HTR-8/SVneo (cell line): Measurements from ENCODE around the gene NDUFAF3.
A peak's percentile ranks its signal among the peaks of the same experiment; 100 is the strongest.

Experiments used
- DNase-seq: peaks from one replicate; pipeline ENCODE4 v3.0.0; 2011; ENCODE audit warnings: low spot score, mixed read lengths; ENCODE audit not compliant: insufficient read length
- FAIRE-seq: peaks from 2 replicates; lab custom pipeline; 2011; peaks lifted over from hg19 to GRCh38; lab: Jason Lieb, UNC

NDUFAF3 gene, protein sequence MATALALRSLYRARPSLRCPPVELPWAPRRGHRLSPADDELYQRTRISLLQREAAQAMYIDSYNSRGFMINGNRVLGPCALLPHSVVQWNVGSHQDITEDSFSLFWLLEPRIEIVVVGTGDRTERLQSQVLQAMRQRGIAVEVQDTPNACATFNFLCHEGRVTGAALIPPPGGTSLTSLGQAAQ

DNA sequence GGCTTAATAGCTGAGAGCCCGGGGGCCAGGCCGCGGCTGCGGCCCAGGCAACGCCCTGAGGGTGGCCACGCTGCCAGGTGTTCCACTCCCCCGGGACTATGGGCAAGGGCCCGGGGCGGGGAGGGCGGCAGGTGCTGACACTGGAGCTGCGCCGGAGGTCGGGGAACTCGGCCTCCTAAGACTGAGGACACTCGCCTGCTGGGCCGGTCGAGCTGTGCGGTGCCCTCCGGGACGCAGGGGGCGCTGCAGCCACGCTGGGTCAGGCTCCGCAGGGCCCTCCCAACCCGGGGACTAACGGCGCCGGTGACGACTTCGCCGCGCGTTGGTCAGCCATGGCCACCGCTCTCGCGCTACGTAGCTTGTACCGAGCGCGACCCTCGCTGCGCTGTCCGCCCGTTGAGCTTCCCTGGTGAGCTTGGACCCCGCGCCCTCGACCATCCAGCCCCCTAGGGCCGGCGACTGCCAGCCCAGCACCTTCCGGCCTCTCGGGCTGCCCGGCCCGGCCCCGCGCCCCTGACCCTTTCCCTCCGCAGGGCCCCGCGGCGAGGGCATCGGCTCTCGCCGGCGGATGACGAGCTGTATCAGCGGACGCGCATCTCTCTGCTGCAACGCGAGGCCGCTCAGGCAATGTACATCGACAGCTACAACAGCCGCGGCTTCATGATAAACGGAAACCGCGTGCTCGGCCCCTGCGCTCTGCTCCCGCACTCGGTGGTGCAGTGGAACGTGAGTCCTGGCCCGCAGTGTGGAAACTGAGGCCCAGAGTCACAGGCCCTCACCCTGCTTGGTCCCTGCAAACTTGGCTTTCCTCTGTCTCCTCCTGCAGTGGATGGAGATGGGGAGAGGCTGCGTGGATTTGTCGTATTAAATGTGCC, at the start of gene NDUFAF3:
TSS of gene NDUFAF3 (plus strand) at position 309 of the 875 bp plus-strand sequence. CDS start at position 333, 24 bp downstream.
- FAIRE-seq (peak; percentile 97), DNase-seq (peak; percentile 88)

DNA sequence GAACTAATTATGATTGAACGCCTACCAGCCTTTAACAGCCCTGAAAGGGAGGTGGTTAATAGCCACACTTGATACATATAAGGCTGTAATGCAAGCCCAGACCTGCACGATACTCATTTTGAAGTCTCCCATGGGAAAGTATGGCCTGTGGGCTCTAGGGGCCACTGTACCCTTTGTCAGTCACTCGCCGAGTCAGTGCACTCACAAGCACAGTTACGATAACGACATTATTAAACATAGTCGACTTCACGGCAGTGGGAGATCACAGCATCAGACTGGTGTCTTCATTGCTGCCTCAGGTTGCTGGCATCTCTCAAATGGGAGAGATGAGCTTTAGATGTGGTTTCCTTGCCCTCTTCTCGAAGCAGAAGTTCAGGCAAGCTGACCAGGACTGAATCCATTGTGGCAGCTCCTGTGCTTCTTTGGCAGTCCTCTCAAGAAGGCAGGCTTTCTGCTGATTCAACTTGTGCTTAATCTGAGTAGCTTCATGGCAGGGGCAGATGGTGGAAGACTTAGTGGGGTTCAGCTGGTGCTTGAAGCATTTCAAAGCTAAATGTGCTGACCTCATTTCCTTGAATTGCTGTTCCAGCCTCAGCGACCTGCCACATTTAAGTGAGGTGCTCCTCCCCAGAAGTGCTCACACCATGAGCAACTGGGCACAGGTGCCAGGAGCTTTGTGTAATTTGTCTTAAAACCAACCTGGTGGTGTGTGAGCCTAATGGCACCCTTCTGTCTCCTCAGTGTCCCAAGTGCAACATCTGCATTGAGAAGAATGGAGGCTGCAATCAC, 47.7 kb upstream of the NDUFAF3 start:
- DNase-seq: no peak
- no peak for FAIRE-seq

DNA sequence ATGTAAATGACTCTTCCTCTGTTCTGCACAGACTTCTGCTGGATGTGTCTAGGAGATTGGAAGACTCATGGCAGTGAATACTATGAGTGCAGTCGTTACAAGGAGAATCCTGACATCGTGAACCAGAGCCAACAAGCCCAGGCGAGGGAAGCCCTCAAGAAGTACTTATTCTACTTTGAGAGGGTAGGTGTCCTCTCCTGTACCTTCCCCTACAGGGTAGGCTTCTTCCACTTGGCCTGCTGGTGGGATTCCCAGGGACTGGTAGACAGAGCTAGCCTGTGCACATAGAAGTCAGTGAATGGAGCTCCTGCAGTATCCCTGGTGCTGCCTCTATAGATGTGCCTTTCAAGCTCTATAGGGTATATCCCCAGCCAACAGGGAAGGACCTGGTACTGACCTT, 42.5 kb upstream of the NDUFAF3 start:
- no peak for DNase-seq
- no peak for FAIRE-seq

DNA sequence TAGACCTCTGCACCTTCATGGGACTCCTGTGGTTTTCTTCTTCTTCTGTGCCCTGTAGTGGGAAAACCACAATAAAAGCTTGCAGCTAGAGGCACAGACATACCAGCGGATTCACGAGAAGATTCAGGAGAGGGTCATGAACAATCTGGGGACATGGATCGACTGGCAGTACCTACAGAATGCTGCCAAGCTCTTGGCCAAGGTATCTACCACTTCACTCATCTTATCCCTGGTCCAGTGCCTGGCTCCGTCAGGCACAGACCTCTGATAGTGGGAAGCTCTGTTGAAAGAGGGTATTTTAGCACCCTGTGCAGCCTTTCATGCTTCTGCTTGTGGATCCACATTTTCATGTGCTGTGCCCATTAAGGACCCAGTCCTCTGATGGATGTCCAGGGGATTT, 41.6 kb upstream of the NDUFAF3 start:
- DNase-seq (no peak), FAIRE-seq (no peak)

DNA sequence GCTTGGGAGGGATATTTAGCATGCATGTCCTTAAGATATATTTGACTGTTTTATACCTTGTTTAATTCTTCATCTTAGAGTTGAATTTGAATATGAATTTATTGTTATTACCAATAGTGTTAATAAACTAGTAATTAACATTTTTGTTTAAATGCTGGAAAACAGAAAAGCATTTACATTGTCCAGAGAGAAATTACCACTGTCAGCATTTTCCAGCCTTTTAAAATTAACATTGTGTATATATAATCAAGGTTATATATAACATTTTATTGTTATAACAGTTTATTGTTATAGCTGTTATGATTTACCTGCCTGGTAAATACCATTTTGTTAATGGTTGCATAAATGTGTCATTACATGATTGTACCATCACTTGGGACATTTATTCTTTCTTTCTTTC, 39.9 kb upstream of the NDUFAF3 start:
- FAIRE-seq (no peak), DNase-seq (no peak)

DNA sequence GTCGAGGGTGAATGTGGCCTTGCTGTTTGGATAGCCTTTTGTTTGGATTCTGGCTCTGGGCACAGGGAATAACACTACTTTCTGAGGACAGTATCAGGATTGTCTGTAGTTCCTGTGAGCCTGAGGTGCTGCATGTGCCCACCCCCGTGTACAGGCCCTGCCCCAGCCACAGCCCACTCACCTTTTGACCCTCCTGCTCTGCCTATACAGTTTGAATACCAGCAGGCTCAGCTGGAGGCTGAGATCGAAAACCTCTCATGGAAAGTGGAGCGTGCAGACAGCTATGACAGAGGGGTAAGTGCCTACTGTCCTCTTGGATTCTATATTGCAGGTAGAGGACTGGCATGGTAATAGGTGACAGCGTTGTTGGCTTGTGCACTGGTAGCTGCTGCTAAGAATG, 39.2 kb upstream of the NDUFAF3 start:
- DNase-seq (no peak), FAIRE-seq (peak; percentile 9)

DNA sequence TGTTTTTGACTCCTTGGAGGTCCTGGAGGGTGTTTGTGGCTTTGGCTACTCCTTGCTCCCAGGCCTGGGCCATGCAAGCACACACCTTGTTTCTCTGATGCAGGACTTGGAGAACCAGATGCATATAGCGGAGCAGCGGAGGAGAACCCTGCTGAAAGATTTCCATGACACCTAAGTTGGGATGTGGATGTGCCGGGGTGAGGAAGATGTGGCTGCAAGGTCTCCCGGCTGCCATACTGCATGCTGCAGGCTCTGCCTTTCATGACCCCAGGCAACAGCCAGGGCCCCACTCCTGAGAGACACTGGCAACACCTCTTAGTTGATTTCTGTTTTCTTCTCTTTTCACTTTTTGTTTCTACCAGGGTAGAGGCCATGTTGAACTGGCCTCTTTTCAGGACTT, 38.8 kb upstream of the NDUFAF3 start:
- FAIRE-seq: no peak

DNA sequence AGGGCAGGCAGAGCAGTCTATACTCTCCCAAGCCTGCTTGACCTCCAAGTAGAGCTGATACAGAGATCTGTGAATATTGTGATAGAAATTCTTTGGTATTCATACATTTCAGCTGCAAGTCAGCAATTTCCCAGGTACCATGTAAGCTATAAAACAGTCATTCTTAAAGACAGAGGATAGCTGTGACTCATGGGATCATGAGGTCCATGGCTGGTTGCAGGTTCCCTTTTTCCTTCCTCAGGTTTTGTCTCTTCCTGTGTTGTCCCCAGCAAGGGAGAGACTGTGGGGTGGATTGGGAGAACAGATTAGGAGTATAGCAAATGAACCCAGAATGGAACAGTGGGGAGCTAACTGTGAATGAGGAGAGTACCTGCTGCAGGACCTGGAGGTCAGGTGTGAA, 37.3 kb upstream of the NDUFAF3 start:
- FAIRE-seq (peak; percentile 38), DNase-seq (no peak)

More for the DNA sequence above, 38.8 kb upstream of the NDUFAF3 start:
- no peak for DNase-seq

DNA sequence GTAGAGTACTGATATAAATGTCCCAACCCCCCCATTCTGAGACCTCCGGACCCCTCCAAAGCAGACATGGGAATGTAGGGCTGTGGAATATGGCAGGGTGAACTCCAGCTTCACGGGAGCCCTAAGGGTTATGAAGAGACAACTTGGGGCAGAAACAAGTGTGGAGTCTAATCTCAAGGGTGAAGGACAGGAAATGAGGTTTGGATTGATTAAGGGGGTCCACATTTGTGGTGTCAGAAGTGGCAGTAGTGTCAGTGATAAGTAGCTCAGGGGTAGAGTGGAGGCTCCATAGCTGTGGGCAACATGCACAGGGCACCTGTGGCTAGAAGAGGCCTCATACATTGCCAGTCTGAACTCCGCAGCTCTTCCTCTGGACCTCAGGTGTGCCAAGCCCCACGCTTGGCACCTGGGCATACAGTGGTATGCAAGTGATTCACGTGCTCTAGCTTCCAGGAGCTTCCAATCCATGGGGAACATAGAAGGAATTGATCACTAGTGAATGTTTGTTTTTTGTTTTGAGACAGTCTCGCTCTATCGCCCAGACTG, 36.0 kb upstream of the NDUFAF3 start:
- DNase-seq (no peak), FAIRE-seq (no peak)

DNA sequence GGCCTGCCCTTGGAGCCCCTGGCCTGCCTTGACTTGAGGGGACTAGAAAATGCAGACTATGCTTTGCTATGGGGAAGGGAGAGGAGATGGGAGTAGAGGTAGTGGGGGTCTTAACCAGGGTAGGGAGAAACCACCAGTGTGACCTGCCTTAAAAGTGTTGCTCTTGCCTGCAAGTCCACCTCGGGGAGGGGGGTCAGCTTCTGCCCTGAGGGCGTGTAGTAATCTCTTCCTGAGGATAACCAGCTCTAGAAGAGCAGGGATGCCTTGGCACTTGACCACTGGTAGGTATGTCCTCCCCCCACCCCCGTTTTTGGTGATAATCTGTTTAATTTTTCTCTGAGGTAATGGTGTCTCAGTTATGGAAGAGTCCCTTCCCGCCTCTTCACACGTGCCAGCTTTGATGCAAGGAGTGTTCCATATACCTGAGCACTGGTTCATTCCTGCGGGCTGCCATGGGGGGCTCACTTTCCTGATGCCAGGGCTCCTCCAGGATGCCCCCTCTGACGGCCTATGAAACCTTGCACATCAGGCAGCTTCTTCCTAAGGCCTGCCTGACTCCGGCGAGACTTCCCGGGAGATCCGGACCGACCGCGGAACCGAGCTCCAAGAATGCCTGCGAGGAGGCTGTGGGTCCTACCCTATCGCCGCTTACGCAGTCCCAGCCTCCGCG, 32.7 kb upstream of the NDUFAF3 start:
- FAIRE-seq: peak; percentile 95
- peak; percentile 45 for DNase-seq

DNA sequence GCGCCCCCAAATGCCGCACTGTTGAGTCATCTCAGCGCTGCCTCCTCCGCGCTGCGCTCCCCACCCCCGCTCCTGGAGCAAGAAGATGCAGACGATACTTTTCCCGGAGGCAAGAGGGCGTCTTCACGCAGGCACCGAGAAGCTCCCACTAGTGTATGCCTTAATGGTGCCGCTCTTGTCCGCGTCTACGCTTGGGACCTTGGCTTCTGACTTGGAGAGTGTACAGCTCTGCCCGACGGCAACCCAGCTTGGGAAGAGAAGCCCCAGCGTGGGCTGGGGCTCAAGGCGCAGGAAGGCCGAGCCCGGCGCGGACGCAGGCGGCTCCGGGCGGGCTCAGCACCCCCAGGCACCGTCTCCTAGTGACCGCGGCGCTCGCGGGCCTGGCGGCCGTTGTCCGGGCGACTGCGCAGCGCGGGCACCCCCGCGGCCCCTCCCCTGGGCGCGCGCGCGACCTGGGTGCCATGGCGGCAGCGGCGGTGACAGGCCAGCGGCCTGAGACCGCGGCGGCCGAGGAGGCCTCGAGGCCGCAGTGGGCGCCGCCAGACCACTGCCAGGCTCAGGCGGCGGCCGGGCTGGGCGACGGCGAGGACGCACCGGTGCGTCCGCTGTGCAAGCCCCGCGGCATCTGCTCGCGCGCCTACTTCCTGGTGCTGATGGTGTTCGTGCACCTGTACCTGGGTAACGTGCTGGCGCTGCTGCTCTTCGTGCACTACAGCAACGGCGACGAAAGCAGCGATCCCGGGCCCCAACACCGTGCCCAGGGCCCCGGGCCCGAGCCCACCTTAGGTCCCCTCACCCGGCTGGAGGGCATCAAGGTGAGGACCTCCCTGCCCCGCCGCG, 31.9 kb upstream of the NDUFAF3 start, which contains the start of gene P4HTM:
TSS of gene P4HTM (plus strand) at position 446 of the 840 bp plus-strand sequence. CDS start at position 462, 16 bp downstream.
- no peak for FAIRE-seq
- DNase-seq: peak; percentile 90

DNA sequence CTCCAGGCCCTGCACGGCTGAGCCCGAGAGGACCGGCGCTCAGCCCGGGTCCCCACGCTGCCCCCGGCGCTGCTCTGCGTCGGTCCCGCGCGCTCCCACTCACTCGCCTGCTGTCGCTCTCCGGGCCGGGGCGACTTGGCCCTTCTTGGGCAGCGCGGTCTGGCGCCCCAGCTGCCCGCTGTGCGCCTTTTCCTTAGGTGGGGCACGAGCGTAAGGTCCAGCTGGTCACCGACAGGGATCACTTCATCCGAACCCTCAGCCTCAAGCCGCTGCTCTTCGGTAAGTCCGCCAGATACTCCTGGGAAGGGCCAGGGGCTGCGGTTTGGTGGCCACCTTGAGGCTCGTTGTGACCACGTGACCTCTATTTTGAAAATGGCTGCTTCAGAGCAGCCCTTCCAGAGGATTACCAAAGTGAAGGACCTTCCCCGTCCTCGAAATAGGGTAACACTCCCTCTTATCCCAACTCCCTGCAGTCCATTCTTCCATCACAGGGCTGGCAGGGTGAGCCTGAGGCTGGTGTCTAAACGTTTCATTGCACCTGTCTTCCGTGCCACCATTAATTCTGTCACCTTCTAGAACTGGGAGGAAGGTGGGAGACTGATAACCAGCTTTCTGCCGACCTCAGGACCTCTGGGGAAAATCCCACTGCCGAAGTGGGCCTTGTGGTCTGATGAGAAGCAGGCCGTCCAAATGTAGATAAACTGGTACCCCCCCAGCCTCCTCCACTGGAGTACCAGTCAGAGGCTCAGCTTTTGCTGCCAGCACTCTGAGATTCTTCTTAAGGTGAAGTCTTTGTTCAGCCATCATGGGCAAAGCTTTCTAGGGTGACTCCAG, 31.1 kb upstream of the NDUFAF3 start:
- DNase-seq (peak; percentile 27), FAIRE-seq (no peak)

DNA sequence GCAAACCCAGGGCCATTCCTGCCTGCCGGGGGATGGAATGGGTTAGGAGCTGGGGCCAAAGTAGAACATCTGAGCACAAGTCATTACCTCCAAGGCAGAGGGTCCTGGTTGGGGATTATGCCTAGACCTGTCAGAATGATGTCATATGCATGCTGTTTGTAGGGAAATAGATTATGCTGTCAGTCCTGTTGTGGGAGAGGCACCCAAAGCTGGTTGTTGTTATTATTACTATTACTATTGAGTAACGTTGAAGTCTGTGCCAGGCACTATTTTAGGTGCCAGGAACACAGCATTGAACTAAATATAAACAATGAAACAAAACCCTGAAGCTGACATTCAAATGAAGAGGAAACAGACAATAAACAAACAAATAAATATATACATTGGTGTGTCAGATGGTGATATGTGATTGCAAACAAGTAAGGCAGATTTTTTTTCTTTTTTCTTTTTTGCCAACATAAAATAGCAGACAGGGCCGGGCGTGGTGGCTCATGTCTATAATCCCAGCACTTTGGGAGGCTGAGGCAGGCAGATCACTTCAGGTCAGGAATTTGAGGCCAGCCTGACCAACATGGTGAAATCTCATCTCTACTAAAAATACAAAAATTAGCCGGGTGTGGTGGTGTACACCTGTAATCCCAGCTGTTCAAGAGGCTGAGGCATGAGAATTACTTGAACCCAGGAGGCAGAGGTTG, 29.9 kb upstream of the NDUFAF3 start:
- no peak for DNase-seq
- no peak for FAIRE-seq

DNA sequence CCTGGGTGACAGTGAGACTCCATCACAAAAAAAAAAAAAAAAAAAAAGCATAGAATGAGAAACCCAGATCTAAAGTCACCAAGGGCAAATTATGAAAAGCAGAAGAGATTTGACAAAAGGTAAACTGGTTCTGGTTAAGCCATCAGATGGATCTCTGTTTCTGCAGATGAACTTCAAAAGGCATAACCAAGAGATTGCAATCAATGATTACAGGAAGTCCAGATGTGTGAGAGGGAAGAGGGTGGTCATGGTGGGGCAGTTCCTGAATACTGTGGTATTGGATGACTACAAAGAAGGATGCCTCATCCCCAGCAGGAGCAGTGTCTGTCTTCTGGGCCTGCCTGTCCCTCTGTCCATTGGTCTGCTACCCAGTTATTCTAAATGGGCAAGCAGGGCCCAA, 28.1 kb upstream of the NDUFAF3 start:
- no peak for FAIRE-seq
- no peak for DNase-seq

DNA sequence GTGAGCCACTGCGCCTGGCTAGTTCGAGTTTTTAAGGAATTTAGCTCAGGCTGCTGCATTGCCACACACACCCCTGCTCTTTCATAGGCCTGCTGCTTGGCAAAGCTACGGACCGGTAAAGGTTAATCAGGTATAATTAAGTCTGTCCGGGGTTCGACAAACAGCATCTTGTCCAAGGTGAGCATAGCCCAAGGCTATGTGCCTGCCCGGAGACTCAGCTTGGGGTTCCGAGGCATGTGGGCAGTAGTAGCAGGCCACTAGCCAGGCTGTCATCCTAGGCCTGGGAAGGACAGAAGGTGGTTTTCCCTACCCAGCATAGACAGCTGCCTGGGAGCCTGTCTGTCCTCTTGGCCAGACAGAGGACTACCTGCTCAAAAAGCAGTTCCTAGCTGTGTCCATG, 25.3 kb upstream of the NDUFAF3 start:
- FAIRE-seq (no peak), DNase-seq (no peak)

DNA sequence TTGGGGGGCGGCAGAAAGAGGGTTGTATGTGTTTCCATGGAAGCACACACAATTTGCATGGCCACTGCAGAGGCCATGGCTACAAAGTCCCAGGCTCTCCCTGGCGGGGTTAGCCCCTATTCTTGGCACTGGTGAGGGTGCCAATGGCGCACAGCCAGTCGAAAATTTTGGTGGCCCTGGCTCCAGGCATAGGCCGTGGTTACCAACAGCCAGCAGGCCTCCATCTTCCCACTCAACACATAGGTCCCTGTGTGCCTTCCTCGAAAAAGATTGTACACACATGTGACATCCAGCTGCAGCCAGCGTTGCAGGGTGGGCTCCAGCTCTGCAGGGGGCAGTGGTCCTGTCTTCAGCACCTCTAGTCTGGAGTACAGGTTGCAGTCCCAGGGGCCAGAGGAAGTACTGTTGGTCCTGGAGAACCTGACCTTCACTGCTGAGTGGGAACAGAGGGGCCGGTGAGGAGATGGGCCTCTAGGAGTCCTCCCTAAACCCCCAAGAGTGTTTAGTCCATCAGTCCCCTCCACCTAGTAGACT, 24.8 kb upstream of the NDUFAF3 start:
- FAIRE-seq (no peak), DNase-seq (no peak)
